Neural cell (in vitro differentiated cells): ENCODE data around the gene DGKQ.

Experiments used
- EZH2 ChIP-seq: fragments of 200-600, 300-800 bp; shearing (Covaris generic), sonication (generic); IDR thresholded peaks from 2 replicates; pipeline ENCODE4 v1.6.1; 2014; ENCODE audit warnings: antibody characterized with exemption, low read length, borderline replicate concordance, mild to moderate bottlenecking; ENCODE audit not compliant: insufficient read depth, poor library complexity, severe bottlenecking
- POLR2AphosphoS5 ChIP-seq: IDR thresholded peaks from 2 replicates; pipeline ENCODE4 v1.6.1; 2012
- RAD21 ChIP-seq: fragments of 450-650 bp; conservative IDR thresholded peaks from 2 replicates; pipeline ENCODE4 v1.6.1; 2014; ENCODE audit warnings: antibody characterized with exemption, mild to moderate bottlenecking, moderate library complexity
- TAF1 ChIP-seq: IDR thresholded peaks from 2 replicates; pipeline ENCODE4 v1.6.1; 2012; ENCODE audit warnings: low read depth
- TF ChIP-seq, protein P1 (sequence below): fragments of 450-650 bp; IDR thresholded peaks from 2 replicates; pipeline ENCODE4 v1.5.1; 2014; ENCODE audit warnings: antibody characterized with exemption, mild to moderate bottlenecking, moderate library complexity; ENCODE audit not compliant: poor library complexity, severe bottlenecking
- TF ChIP-seq, protein P2 (sequence below): IDR thresholded peaks from 2 replicates; pipeline ENCODE4 v1.6.1; 2012; ENCODE audit warnings: borderline replicate concordance

DNA sequence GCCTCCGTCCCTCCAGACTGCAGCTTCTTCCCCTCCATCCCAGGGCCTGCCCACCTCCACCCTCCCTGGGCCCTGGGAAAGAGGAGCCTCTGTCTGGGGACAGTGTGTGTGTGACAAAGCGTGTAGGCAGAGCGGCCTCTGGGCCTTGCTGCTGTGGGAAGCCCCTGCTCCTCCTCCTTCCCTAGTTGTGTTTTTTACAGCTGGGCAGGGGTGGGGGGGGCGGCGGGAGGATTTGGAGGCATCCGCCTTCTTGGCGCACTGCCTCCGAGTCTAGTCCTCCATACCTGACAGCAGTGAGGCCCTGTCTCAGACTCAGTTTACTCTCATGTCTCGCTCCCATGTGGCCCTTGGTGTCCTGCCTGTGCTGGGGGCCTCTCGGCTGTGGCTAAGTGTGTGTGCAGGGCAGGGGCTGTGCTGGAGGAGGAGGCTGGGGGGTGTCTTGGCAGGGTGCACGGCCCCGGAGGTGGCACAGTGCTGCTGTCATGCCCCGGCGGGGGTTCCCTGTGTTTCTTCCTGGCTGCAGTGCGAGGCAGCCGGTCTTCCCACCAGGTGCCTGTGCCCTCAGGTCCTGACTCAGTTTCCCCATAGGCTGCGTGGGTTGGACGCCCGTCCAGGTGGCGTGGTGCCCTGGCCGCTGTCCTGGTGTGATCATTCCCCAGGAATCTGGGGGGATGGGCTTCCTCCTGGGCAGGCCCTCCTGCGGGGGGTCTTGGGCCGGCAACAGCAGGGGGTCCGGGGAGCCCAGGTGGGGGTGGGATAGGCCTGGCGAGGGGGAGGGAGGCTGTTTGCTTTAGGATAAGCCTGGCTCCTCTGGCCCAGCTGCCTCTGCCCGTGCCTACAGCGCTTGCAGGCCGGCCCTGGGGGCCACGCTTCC is 45.0 kb upstream of the DGKQ start:
- TF ChIP-seq, protein P1, sequence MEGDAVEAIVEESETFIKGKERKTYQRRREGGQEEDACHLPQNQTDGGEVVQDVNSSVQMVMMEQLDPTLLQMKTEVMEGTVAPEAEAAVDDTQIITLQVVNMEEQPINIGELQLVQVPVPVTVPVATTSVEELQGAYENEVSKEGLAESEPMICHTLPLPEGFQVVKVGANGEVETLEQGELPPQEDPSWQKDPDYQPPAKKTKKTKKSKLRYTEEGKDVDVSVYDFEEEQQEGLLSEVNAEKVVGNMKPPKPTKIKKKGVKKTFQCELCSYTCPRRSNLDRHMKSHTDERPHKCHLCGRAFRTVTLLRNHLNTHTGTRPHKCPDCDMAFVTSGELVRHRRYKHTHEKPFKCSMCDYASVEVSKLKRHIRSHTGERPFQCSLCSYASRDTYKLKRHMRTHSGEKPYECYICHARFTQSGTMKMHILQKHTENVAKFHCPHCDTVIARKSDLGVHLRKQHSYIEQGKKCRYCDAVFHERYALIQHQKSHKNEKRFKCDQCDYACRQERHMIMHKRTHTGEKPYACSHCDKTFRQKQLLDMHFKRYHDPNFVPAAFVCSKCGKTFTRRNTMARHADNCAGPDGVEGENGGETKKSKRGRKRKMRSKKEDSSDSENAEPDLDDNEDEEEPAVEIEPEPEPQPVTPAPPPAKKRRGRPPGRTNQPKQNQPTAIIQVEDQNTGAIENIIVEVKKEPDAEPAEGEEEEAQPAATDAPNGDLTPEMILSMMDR = no peak
- TF ChIP-seq, protein P2, sequence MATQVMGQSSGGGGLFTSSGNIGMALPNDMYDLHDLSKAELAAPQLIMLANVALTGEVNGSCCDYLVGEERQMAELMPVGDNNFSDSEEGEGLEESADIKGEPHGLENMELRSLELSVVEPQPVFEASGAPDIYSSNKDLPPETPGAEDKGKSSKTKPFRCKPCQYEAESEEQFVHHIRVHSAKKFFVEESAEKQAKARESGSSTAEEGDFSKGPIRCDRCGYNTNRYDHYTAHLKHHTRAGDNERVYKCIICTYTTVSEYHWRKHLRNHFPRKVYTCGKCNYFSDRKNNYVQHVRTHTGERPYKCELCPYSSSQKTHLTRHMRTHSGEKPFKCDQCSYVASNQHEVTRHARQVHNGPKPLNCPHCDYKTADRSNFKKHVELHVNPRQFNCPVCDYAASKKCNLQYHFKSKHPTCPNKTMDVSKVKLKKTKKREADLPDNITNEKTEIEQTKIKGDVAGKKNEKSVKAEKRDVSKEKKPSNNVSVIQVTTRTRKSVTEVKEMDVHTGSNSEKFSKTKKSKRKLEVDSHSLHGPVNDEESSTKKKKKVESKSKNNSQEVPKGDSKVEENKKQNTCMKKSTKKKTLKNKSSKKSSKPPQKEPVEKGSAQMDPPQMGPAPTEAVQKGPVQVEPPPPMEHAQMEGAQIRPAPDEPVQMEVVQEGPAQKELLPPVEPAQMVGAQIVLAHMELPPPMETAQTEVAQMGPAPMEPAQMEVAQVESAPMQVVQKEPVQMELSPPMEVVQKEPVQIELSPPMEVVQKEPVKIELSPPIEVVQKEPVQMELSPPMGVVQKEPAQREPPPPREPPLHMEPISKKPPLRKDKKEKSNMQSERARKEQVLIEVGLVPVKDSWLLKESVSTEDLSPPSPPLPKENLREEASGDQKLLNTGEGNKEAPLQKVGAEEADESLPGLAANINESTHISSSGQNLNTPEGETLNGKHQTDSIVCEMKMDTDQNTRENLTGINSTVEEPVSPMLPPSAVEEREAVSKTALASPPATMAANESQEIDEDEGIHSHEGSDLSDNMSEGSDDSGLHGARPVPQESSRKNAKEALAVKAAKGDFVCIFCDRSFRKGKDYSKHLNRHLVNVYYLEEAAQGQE = no peak
- TF ChIP-seq EZH2 = no peak
- TF ChIP-seq POLR2AphosphoS5 = no peak
- no peak for TF ChIP-seq RAD21
- TF ChIP-seq TAF1 = no peak
